Epithelial cell of esophagus (primary cell): ENCODE measurements around the gene GFRA1.

ENCODE experiments used
- DNase-seq: peaks from one replicate; pipeline ENCODE4 v3.0.0; 2010; ENCODE audit warnings: low read depth
- H3K4me3 ChIP-seq: 2 replicates; pipeline ENCODE4 v1.5.1; 2011; ENCODE audit warnings: mild to moderate bottlenecking, low read length, control low read depth
- TF ChIP-seq, protein P1 (sequence below): IDR thresholded peaks from 2 replicates; pipeline ENCODE4 v1.5.1; 2011; ENCODE audit warnings: low read depth, mild to moderate bottlenecking, low read length, control low read depth, inconsistent platforms; ENCODE audit not compliant: insufficient read depth; ENCODE audit errors: missing control alignments

The GFRA1 gene

DNA sequence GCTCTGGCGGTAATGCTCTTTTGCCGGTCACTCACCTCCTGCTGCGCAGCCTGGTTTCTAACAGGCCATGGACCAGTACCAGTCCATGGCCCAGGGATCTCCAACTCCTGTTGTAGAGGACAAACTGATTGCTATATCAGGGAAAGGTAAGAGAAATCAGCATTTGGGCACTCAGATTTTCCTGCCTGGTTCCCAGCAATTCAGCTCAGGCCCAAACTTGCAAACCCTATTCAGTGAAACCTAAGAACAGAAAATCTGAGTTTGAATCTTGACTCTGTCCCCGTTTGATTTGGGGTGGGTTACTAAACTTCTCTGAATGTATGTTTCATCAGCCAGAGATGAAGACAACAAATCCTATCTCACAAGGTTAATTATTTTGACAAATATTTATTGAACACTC, 77.4 kb downstream of the GFRA1 start:
- TF ChIP-seq, protein P1, sequence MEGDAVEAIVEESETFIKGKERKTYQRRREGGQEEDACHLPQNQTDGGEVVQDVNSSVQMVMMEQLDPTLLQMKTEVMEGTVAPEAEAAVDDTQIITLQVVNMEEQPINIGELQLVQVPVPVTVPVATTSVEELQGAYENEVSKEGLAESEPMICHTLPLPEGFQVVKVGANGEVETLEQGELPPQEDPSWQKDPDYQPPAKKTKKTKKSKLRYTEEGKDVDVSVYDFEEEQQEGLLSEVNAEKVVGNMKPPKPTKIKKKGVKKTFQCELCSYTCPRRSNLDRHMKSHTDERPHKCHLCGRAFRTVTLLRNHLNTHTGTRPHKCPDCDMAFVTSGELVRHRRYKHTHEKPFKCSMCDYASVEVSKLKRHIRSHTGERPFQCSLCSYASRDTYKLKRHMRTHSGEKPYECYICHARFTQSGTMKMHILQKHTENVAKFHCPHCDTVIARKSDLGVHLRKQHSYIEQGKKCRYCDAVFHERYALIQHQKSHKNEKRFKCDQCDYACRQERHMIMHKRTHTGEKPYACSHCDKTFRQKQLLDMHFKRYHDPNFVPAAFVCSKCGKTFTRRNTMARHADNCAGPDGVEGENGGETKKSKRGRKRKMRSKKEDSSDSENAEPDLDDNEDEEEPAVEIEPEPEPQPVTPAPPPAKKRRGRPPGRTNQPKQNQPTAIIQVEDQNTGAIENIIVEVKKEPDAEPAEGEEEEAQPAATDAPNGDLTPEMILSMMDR, result no peak
- H3K4me3 ChIP-seq, result no peak overlapping the region
- DNase-seq, result no peak

DNA sequence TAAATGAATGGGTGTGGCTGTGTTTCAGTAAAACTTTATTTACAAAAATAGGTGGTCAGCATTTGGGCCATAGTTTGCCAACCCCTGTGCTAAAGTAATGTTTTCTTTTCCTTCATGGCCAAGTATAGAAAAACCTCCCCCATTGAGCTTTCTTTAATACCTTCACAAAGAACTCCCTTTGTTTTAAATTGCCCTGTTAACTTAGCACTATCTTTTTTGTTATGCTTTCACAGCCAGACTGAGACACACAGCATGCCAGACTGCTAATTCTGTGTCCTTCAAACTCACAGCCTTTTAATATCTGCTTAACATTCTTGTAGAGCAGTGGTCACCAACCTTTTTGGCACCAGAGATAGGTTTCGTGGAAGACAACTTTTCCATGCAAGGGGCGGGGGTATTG, 78.0 kb downstream of the GFRA1 start:
- TF ChIP-seq, protein P1, result no peak
- DNase-seq, result no peak
- no peak overlapping the region for H3K4me3 ChIP-seq

DNA sequence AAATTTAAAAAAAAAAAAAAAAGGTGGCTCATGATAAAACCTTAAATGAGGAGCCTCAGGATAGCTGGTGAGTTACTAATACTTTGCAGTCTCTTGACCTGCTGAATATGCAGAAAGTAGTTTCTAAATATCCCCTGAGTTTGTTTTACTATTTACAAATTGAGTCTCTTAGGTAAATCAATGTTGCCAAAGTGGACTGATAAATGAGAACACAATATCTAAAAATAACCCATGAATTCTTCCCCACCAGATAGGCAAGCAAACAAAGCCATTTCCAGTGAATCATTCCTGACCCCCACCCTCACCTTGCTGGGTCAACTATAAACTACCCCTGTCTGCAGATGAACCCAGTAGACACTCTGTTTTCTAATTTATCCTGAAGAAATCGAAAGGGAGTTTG, 78.9 kb downstream of the GFRA1 start:
- H3K4me3 ChIP-seq, result no peak overlapping the region
- no peak for DNase-seq
- TF ChIP-seq, protein P1, result no peak

DNA sequence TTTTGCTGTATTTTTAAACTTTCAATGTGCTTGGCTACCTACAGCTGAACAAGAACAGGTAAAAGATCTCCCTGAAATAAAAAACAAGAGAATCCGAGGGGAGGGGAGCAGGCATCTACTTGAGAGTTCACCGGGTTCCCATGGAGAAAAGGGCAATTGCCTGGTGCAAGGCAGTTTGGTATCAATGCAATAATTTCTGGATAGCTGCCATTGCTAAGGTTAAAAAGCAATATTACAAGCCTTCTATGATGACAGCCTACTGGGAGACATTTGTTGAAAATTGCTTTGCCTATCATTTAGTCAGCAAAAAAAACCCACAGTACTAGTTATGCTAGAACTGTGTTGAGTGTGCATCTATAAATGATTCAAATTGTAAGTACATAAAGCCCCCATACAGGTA, 82.1 kb downstream of the GFRA1 start:
- TF ChIP-seq, protein P1, result no peak
- H3K4me3 ChIP-seq, result no peak overlapping the region
- DNase-seq, result no peak

DNA sequence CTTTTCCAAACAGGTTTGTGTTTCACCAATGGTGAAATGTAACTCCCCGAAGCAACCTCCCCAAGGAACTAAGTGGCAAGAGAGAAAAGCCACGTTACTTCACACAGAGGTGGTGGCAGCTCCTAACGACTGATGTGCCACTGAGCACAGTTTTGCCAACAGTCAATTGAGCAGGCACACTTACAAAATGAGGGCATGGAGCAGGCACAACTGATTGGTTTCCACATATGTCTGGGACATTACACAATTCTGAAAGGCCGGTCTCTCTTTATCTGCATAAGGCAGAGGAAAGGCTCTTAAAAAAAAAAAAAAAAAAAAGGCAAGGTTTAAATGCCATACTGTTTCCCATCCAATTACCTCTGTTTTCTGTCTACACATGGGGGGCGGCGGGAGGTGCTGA, 86.7 kb downstream of the GFRA1 start:
- TF ChIP-seq, protein P1, result no peak
- DNase-seq, result no peak
- H3K4me3 ChIP-seq, result no peak overlapping the region

DNA sequence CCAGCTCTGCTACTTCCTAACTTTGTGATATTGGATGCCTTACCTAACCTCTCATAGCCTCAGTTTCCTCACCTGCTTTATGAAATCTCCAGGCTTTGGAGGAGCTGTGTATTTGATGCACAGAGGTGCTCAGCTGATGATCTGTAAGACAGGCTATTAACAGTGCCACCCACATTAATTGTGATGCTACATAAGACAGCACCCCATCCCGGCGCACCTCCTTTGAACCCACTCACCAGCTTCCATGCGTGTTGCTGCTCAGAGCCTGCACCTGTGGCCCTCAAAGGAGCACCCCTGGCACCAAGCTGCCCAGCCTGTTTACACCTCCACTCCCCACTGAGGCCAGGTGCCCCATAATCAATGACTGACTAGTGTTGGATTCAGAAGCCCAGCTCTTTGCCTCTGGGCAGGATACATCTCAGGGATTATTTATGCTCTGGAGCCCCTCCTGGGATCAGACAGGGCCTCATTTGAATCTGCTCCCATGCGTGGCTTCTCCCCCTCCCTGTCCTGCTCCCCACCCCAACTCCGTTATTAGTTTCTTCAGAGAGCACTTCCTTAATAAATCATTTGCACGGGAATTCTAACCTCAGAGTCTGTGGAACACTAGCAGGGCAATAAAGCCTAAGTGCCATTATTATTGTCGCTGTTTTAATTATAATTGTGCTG, 87.7 kb downstream of the GFRA1 start:
- DNase-seq, result no peak
- TF ChIP-seq, protein P1, result no peak
- no peak overlapping the region for H3K4me3 ChIP-seq

DNA sequence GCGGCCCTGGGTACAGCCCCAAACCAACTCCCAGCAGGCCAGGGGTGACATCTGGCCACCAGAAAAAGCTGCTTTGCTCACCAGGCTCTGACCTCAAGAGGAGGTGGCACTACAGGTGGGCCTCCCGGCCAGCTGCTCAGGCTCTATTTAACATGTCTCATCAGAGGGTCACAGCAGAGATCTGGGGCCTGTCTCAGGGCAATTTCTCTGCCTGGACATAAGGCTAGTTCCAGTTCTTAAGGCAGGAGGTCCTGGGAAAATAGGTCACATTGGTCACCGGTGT, 88.6 kb downstream of the GFRA1 start:
- no peak for DNase-seq
- no peak overlapping the region for H3K4me3 ChIP-seq
- TF ChIP-seq, protein P1, result no peak
